ENCODE results near the gene TMEM244.

DNA sequence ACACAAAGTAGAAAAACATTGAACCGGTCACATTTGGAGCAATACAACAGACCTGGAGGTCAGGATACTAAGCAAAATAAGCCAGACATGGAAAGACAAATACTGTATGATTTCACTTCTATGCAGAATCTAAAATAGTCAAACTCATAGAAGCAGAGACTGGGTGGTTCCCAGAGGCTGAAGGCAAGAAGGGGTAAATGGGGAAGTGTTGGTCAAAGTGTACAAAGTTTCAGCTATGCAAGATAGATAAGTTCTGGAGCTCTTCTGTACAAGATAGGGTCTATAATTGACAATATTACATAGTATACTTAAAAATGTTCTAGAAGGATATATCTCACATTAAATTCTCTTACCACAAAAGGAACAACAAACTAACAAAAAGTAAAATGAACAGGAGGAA is 70.3 kb downstream of the TMEM244 start:
- TF ChIP-seq, protein P1, sequence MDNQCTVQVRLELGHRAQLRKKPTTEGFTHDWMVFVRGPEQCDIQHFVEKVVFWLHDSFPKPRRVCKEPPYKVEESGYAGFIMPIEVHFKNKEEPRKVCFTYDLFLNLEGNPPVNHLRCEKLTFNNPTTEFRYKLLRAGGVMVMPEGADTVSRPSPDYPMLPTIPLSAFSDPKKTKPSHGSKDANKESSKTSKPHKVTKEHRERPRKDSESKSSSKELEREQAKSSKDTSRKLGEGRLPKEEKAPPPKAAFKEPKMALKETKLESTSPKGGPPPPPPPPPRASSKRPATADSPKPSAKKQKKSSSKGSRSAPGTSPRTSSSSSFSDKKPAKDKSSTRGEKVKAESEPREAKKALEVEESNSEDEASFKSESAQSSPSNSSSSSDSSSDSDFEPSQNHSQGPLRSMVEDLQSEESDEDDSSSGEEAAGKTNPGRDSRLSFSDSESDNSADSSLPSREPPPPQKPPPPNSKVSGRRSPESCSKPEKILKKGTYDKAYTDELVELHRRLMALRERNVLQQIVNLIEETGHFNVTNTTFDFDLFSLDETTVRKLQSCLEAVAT (IDR thresholded peaks at IDR 0.05) = no peak
- TF ChIP-seq TCF7 (IDR thresholded peaks at IDR 0.05; ENCODE audit: borderline replicate concordance) (no peak), RNF2 (IDR thresholded peaks at IDR 0.05) (no peak), EP300 (IDR thresholded peaks at IDR 0.05; ENCODE audit: low read length) (no peak), POLR2G (IDR thresholded peaks at IDR 0.05; ENCODE audit: low read depth, low read length) (no peak), JUNB (CRISPR knock-in tag; conservative IDR thresholded peaks at IDR 0.05) (no peak), CBX5 (IDR thresholded peaks at IDR 0.05; ENCODE audit: borderline replicate concordance, low read depth) (no peak), HDAC2 (IDR thresholded peaks at IDR 0.05) (no peak)
- TF ChIP-seq, protein P2, sequence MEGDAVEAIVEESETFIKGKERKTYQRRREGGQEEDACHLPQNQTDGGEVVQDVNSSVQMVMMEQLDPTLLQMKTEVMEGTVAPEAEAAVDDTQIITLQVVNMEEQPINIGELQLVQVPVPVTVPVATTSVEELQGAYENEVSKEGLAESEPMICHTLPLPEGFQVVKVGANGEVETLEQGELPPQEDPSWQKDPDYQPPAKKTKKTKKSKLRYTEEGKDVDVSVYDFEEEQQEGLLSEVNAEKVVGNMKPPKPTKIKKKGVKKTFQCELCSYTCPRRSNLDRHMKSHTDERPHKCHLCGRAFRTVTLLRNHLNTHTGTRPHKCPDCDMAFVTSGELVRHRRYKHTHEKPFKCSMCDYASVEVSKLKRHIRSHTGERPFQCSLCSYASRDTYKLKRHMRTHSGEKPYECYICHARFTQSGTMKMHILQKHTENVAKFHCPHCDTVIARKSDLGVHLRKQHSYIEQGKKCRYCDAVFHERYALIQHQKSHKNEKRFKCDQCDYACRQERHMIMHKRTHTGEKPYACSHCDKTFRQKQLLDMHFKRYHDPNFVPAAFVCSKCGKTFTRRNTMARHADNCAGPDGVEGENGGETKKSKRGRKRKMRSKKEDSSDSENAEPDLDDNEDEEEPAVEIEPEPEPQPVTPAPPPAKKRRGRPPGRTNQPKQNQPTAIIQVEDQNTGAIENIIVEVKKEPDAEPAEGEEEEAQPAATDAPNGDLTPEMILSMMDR (IDR thresholded peaks at IDR 0.05 in 2 of 3, conservative IDR thresholded peaks at IDR 0.05 in 1 of 3; ENCODE audit: insufficient read depth in 2 of 3, low read depth in 1 of 3, low read length in 3 of 3) = no peak
- TF ChIP-seq, protein P3, sequence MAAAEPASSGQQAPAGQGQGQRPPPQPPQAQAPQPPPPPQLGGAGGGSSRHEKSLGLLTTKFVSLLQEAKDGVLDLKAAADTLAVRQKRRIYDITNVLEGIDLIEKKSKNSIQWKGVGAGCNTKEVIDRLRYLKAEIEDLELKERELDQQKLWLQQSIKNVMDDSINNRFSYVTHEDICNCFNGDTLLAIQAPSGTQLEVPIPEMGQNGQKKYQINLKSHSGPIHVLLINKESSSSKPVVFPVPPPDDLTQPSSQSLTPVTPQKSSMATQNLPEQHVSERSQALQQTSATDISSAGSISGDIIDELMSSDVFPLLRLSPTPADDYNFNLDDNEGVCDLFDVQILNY (CRISPR knock-in tag; IDR thresholded peaks at IDR 0.05) = no peak
- TF ChIP-seq, protein P4, sequence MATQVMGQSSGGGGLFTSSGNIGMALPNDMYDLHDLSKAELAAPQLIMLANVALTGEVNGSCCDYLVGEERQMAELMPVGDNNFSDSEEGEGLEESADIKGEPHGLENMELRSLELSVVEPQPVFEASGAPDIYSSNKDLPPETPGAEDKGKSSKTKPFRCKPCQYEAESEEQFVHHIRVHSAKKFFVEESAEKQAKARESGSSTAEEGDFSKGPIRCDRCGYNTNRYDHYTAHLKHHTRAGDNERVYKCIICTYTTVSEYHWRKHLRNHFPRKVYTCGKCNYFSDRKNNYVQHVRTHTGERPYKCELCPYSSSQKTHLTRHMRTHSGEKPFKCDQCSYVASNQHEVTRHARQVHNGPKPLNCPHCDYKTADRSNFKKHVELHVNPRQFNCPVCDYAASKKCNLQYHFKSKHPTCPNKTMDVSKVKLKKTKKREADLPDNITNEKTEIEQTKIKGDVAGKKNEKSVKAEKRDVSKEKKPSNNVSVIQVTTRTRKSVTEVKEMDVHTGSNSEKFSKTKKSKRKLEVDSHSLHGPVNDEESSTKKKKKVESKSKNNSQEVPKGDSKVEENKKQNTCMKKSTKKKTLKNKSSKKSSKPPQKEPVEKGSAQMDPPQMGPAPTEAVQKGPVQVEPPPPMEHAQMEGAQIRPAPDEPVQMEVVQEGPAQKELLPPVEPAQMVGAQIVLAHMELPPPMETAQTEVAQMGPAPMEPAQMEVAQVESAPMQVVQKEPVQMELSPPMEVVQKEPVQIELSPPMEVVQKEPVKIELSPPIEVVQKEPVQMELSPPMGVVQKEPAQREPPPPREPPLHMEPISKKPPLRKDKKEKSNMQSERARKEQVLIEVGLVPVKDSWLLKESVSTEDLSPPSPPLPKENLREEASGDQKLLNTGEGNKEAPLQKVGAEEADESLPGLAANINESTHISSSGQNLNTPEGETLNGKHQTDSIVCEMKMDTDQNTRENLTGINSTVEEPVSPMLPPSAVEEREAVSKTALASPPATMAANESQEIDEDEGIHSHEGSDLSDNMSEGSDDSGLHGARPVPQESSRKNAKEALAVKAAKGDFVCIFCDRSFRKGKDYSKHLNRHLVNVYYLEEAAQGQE (IDR thresholded peaks at IDR 0.05; ENCODE audit: borderline replicate concordance) = no peak
- TF ChIP-seq, protein P4 (CRISPR knock-in tag; IDR thresholded peaks at IDR 0.05; ENCODE audit: low read depth) = no peak

All from K562 (cell line).